ENCODE measurements around the gene PCCB.

DNA sequence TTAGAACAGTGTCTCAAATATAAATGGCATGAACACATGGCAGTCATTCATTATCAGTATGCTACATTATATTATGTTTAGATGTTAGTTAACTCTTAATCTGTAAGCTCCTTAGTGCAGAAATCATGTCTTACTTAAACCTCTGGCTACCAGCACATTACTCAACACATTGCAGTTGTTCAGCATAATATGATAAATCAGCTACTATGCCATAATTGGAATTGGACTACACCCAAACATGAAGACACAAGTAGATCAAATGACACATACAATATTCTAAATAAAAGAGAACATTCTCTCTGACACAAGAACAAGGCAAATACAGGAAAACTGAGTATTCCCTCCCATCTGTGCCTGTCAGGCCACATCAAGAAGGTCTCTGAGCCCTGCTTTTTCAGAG, 116.1 kb downstream of the PCCB start:
- TF ChIP-seq POLR2AphosphoS5 (IDR thresholded peaks at IDR 0.05; ENCODE audit: borderline replicate concordance, low read depth, low read length) (no peak), EZH2 (IDR thresholded peaks at IDR 0.05) (no peak)
